Right kidney (tissue), 1 donor: ENCODE results near the gene ATXN1.

Source experiments
- DNase-seq: peaks from one replicate; pipeline ENCODE4 v3.0.0-alpha.2; 2016

Gene ATXN1

GRCh38 chr6:16783952-16784565 is 22.8 kb upstream of the ATXN1 start:
- DNase-seq = no peak

DNA sequence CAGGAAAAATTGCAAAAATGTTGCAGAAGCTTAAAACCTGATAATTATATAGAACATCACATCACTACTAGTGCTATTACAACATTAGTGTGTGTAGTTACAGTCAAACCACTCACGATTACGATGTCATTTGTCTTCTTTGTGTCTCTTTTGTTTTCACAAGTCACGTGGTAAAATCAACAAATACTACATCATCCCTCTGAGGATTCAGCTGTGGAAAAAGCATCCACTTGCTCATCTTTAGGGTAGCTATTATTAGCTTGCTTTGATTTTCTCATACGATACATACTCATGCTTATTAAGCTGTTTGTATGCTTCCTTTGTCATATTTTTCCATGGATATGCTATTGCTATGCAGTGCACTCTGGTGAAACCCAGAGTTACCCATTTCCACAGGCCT is 22.2 kb upstream of the ATXN1 start:
- DNase-seq = no peak

DNA sequence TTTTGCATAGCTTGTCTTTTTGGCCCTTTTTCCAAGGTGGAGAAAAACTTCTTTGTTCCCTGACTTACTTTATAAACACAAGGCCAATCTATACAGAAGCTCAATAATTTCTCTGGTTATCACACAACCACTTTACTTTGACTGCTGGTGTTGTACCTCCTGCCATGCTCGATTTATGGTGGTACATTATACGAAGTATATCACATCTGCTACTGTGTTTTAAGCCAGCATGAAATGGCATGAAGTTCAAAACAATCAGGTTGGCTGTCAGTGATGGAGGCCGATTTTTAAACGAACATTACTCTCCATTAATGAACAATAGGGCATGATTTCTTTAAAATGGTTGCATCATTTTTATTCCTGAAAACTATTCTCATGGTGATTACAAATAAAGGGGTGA is 21.0 kb upstream of the ATXN1 start:
- DNase-seq = no peak

DNA sequence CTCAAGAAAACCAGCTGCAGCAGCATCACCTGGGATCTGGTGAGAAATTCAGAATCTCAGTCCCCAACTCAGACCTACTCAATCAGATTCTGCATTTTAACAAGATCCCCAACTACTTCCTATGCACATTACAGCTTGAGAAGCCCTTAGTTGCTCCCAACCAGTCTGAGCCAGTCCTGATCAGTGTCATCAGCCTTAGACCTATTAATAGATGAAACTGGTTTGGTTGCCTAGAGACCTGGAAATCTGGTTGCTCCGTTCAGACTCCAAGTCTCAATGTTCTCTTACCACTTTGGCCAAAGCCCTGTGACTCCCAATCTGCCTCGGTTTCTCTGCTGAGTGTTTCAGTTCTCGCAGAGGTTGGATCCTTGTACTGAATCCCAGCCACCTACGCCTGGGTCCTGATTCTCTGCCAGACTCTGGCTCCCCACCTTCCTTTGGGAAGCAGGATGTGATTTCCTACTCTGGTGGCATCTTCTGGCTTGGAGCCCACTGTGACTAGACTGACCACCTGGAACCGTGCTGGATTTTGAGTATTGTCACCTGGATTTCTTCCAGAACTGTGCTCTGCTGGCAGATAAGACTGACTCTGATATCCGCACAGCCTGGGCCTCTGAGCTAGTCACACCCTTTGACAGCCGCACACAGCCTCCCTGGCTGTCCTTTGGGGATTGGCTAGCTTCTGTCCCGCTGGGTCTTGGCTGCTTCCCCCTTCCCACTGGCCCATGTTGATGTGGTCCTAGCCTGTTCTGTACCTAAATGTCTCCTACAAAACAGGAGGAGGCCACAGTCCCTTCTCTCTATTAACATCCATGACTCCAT is 20.3 kb upstream of the ATXN1 start:
- no peak for DNase-seq

GRCh38 chr6:16778521-16778920 is 17.3 kb upstream of the ATXN1 start:
- DNase-seq = no peak

DNA sequence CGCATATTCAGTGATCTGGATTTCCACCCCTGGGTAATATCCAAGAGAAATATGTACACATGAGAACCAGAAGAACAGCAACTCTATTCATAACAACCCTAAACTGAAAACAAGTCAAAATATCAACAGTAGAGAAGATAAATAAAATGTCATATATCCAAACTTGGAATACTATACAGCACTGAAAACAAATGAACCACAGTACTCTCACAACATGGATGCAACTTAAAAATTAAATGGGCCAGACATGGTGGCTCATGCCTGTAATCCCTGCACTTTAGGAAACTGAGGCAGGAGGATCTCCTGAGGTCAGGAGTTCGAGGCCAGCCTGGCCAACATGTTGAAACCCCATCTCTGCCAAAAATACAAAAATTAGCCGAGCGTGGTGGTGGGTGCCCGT is 16.5 kb upstream of the ATXN1 start:
- DNase-seq = no peak

DNA sequence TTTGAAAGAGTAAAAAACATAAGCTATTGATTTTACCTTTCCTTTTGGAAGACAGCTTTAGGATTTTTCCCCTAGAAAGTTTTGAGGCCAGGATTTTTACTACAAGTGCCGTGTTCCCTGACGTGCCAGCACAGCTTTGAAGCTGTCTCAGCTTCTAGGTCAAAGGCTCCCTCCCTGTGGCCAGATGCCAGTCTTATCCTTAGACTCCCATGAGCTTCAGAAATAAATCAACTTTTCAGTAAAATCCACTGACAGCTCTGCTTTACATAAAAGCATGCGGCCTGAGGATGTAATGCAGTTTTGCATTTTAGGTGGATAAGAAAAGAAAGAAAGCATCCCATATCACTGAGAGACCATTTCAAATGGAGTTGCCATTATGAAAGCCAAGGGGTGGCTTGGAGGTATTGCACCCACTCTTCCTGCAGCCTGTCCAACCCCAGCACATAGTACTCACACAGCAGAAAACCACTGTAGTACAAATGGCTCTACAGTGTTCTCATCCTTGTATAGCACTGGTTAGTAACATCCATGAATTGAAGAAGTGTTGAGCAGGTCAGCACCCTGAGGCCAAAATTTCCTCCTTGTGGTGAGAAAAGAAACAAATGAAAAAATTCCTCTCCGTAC is 15.2 kb upstream of the ATXN1 start:
- no peak for DNase-seq

GRCh38 chr6:16774437-16774836 is 13.2 kb upstream of the ATXN1 start:
- DNase-seq = no peak

DNA sequence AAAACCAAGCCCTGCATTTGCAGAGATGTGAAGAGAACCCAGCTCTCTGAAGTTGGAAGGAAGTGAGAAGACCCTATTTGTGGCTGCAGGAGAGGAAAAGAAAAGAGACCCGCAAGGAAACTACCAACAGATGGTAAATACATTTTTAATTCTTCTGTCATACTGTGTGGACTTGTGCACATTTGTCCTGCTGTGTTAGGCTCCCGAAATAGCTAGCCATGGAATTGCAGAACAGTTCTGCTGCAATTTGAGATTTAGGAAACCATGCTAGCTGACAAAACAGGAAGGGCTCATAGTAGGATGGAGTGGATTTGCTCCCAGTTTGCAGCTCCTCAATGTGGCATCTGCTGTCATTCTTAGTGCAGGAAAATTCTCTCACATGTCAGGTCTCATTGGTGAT is 12.1 kb upstream of the ATXN1 start:
- no peak for DNase-seq

DNA sequence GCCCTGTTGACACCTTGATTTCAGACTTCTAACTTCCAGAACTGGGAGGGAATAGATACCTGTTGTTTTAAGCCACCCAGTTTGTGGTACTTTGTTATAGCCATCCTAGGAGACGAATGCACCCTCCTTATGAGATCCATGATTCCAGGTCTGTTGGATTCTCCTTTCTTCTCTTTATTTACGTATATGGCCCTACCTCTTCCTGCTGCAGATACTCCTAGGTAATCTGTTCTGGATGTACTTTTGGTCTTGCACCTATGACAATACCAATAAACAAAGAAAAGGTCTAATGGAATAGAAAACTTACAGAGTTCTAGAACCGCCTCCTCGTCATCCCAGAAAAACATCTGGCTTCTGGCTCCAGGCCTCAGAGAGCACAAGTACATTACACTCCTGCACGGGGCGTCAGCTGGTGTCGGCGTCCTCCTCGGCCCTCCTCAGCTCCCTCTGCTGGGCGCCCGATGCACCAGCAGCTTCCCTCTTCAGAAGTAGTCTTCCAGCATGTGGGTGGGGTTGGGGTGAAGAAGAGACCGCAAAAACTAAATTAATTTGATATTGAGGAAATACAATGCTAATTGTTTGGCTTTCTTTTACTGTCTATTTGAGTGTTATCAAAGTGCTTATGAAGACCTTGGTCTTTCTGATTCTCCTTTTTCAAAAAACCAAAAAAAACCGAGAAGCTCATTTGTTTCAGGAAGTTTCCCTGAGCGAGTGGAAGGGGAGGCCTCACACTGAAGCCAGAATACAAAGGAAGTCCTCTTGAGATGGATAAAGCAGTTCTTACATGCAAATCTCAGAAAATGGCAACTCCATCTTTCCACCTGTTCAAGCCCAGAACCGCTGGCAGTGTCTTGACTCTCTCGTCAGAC is 9.7 kb upstream of the ATXN1 start:
- peak; percentile 44 for DNase-seq

DNA sequence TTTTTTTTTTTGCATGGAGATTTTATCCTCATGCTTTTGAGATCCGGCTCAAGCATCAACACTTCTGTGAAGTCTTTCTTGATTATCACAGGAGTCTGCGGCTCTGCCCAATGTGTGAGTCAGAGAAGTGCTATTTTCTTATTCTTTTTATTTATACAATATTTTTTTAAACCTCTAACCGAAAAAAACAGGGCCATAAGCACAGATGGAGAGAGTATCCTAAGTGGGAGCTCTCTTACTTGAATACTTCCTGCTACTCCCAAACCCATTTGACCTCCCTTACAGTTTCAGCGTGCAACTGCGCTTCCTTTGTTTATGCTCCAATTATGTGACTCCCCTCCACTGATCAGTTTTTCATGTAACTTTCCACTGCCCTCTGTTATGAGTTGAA is 8.7 kb upstream of the ATXN1 start:
- no peak for DNase-seq

DNA sequence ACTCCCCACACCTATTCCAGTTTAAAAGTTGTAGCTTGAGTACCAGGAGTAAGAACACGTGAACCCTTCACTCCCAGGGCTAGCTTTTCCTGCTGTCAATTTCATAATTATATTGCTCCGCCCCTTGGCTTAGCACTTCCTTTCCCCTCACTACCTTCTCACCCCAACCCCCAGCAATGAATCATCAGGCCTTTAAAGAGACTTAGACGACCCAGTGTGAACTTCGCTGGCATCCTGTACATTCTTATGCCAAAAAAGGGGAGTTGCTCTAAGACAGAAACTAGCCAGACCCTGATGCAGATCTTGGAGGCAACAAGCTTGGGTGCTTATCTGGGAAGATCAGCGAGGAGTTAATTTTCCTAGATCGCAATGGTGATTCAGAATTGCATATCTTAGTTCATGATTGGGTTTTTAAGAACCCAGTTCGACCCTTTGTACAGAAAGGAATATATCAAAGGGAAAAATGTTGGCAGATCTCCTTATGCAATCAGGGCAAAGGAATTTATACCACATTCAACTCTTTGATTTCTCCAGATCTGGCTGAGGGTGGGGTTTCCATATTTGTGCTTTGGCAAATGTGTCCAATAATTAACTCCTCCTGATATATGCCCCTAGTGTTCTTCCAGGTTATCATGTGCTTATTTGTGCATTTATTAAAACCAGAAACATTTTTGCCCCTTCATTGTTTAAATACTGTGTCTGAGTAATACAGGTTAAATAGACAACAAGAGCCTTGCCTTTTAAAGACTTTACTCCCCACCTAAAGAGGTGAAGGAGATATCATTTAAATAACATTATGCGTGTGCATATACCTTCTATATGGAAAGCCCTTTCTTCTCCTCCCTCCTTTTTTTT is 8.1 kb upstream of the ATXN1 start:
- no peak for DNase-seq

DNA sequence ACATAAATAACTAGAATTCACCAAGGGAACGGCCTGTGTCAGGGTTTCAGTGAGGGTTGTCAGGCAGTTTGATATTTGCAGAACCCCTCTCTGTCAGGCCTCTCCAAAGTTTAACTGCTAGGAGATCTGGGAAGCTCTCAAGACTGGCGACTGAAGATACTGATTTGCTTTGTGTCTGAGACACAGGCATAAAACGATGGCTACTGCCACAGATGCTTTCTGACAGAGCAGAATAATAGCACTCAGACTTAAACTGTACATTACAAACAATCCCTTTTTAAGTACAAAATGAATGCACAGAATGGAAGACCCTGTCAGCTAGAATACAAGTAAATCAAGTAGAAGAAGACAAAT is 7.2 kb upstream of the ATXN1 start:
- DNase-seq = no peak

DNA sequence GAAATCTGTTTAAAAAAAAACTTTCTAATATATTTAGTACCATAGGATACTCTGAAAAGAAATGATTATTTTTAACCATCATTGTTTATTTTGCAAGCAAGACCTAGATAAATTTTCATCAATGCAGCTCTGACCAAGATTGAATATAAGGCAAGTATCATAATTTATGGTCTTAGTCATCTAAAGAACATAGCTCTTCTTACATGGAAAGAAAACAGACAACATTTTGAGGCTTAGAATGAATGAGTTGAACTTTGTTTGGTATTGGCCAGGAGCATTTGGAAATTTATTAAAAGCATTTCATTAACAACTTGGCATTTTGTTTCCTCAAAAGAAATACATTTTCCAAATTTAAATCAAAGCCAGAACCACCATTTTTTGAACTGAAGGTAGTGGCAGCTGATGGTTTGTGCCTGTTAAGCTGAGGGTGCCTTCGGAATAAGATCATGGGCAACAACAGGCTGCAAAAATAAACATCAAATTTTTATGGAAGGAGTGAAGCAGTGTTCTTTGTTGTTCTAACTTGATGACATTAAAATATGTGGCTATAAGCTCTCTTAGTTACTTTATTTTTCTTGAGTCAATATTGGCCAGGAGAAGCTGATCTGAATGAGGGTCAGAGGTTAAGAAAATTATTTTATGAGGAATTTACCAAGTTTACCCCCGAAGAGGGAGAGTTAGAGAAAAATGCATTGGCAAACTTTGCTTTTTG is 6.7 kb upstream of the ATXN1 start:
- DNase-seq = no peak

DNA sequence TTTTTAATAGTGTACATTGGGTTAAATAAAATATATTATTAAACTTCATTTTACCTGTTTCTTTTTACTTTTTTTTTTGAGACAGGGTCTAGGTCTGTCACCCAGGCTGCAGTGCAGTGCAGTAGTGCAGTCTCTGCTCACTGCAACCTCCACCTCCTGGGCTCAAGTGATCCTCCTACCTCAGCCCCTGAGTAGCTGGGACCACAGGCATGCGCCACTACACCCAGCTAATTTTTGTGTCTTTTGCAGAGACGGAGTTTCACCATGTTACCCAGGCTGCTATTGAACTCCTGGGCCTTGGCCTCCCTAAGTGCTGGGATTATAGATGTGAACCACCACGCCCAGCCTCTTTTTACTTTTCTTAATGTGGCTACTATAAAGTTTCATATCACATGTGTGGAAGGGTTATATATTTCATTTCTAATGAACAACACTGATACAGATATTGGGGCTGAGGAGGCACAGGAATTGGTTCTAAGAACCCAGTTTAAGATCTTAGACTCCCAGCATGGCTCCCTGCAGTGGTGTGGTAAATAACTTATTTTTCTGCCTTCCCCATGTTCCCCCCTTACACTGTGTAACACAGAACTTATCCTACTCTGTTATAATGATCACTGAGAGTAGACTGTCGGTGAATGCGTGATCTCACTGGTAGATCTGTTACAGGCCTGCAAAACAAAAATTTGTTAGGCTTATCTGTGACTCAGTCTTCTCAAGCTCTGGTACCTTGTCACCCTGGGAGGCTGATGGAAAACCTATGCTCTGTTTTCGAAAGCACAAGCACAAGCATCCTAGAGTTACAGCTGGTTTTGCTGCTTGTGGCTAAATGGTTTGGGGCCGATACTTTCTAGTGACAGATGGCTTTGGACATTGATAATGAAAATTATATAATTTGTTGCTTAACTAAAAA is 5.8 kb upstream of the ATXN1 start:
- no peak for DNase-seq

DNA sequence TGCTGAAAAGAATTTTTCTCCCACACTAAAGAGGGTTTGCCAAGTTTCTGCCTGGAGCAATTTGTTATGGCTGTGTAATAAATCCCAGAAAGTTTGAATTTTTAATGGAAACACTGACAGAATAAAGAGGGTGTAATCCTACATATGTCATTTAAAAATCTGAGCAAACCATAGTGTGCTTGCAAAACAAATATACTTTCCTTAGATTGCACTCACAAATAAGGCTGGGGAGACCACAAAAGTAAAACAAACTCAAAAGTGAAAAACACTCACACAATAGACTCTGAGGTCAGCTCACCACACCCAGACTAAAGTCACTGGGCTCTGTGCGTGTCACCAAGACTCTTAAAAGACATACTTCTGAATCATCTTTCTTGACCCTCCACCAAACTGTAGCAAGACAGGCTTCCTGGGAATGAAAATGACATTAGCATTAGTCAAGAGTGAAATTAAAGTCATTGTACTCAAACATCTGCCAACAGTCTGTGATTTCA is 4.8 kb upstream of the ATXN1 start:
- no peak for DNase-seq

- no peak for DNase-seq
Observed at GRCh38 chr6:16765235-16765634, 4.0 kb upstream of the ATXN1 start.

DNA sequence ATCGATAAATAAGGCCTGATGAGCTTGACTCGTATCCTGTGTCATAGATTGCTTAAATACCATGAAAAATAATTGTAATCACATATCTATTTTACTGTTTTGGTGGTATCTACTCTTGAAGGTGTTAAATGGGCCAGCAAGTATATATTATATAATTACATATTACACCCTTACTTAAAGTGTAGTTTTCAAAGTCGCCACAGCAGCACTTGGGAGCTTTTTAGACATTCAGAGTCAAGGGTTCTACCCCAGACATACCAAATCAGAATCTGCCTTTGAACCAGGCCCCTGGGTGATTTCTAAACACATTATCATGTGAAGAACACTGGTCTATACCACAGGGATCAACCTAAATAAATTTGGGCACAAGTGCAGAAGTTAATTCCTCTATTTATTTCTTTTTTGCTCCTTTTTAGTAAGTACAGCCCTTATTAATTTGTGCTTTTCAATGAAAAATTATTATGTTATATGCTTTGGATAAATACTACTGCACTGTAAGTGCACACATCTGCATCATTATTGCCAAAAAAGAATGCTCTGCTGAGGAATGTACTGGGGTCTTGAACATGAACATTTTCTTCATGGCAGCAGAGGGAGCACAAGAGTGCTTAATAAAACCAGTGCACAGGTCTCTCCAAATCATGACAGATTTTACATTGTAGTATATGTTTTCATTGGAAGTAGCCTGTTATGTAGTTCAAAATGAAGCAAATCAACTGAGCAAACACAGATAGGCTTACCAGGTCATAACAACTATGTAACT is 3.1 kb upstream of the ATXN1 start:
- DNase-seq = no peak
